Keratinocyte (primary cell): ENCODE measurements around the gene ZNRF4. TPM values are rescaled to one million over a fixed set of nuclear protein-coding genes. Genes with fewer than 3 reads are reported as not detected.
"Not testable (repeated sequence)": the region's sequence is repeated elsewhere in the genome, so short reads cannot be mapped to it uniquely, and the experiment has no call there.

Experiments used
- DNase-seq: peaks from one replicate; pipeline ENCODE4 v3.0.0-alpha.2; 2011; ENCODE audit warnings: low read depth, missing footprints, low spot score
- FAIRE-seq: peaks from 2 replicates; lab custom pipeline; 2011; peaks lifted over from hg19 to GRCh38; lab: Jason Lieb, UNC
- H2AFZ ChIP-seq: 2 replicates; pipeline ENCODE4 v1.6.0; 2012; ENCODE audit warnings: low read length, control low read depth, inconsistent platforms; ENCODE audit not compliant: control insufficient read depth
- H3K27ac ChIP-seq: 2 replicates; pipeline ENCODE4 v1.5.1; 2011; ENCODE audit warnings: low read length; ENCODE audit not compliant: control insufficient read depth, insufficient read depth
- H3K27me3 ChIP-seq: 3 replicates; pipeline ENCODE4 v1.6.0; 2011; ENCODE audit warnings: low read length; ENCODE audit not compliant: control insufficient read depth, insufficient read depth; ENCODE audit errors: extremely low read depth
- H3K36me3 ChIP-seq, 2 experiments: 2 replicates in 1 of 2; 3 replicates in 1 of 2; pipeline ENCODE4 v1.5.1; 2011; ENCODE audit warnings: low read length in 2 of 2, mild to moderate bottlenecking in 1 of 2; ENCODE audit not compliant: control insufficient read depth in 2 of 2, insufficient read depth in 2 of 2; ENCODE audit errors: extremely low read depth in 1 of 2
- H3K4me1 ChIP-seq: 3 replicates; pipeline ENCODE4 v1.5.1; 2011; ENCODE audit warnings: low read length; ENCODE audit not compliant: control insufficient read depth, insufficient read depth; ENCODE audit errors: extremely low read depth
- H3K4me2 ChIP-seq: 3 replicates; pipeline ENCODE4 v1.6.0; 2011; ENCODE audit warnings: low read depth, low read length; ENCODE audit not compliant: control insufficient read depth, insufficient read depth; ENCODE audit errors: extremely low read depth
- H3K4me3 ChIP-seq, 3 experiments: fragments of 200-600 bp in 1 of 3; sonication (generic) in 1 of 3; 2 replicates in 2 of 3; 3 replicates in 1 of 3; pipeline ENCODE4 v1.5.1; 2011 to 2016; ENCODE audit warnings: low read length in 3 of 3, mild to moderate bottlenecking in 3 of 3, control low read depth in 2 of 3, inconsistent platforms in 1 of 3, low read depth in 1 of 3, mixed read lengths in 1 of 3, mixed run types in 1 of 3, moderate library complexity in 1 of 3; ENCODE audit not compliant: control insufficient read depth in 2 of 3, insufficient read depth in 2 of 3; ENCODE audit errors: extremely low read depth in 1 of 3
- H3K79me2 ChIP-seq: 2 replicates; pipeline ENCODE4 v1.6.0; 2012; ENCODE audit warnings: low read length; ENCODE audit not compliant: control insufficient read depth, insufficient read depth
- H3K9ac ChIP-seq: 3 replicates; pipeline ENCODE4 v1.6.0; 2011; ENCODE audit warnings: low read length; ENCODE audit not compliant: control insufficient read depth, insufficient read depth; ENCODE audit errors: extremely low read depth
- H3K9me1 ChIP-seq: 3 replicates; pipeline ENCODE4 v1.6.0; 2011; ENCODE audit warnings: low read length; ENCODE audit not compliant: control insufficient read depth, insufficient read depth; ENCODE audit errors: extremely low read depth
- H3K9me3 ChIP-seq: 2 replicates; pipeline ENCODE4 v1.5.1; 2012; ENCODE audit warnings: low read depth, low read length; ENCODE audit not compliant: control insufficient read depth
- H4K20me1 ChIP-seq: 3 replicates; pipeline ENCODE4 v1.6.0; 2011; ENCODE audit warnings: low read length; ENCODE audit not compliant: control insufficient read depth, insufficient read depth; ENCODE audit errors: extremely low read depth
- CTCF ChIP-seq, 3 experiments: IDR thresholded peaks in 1 of 3; conservative IDR thresholded peaks in 1 of 3; optimal IDR thresholded peaks in 1 of 3; 2 replicates in 2 of 3; 3 replicates in 1 of 3; pipeline versions ENCODE3 to v1.5.1; 2011; ENCODE audit warnings: low read length in 3 of 3, mild to moderate bottlenecking in 3 of 3, moderate library complexity in 2 of 3, control low read depth in 1 of 3, inconsistent platforms in 1 of 3; ENCODE audit not compliant: insufficient read depth in 2 of 3; ENCODE audit errors: extremely low read depth in 1 of 3
- EZH2 ChIP-seq: IDR thresholded peaks from one replicate; pipeline ENCODE4 v1.6.1; 2012; ENCODE audit warnings: inconsistent platforms, mild to moderate bottlenecking, low read length, moderate library complexity
- dilution Hi-C: fragments of 300-500 bp; cut with MboI; formaldehyde crosslinking; loops from one replicate; pipeline ENCODE4 v1.7.0; 2020; ENCODE audit warnings: low sequenced_read_pairs; ENCODE audit not compliant: extremely low pct_ligation_motif_present
- polyA minus RNA-seq, 3 experiments: library from RNA; depleted of rRNA, polyadenylated mRNA; stranded (reverse); fragments of >200 nt; gene quantifications; 1 replicate in 1 of 3; 2 replicates in 1 of 3; 3 replicates in 1 of 3; pipeline ENCODE4 v1.2.3, GENCODE V29; 2011
- polyA plus RNA-seq, 5 experiments: library from polyadenylated mRNA; depleted of rRNA in 3 of 5; stranded (reverse) in 3 of 5; stranded (forward) in 1 of 5; unstranded in 1 of 5; fragments of >200 nt; gene quantifications; 1 replicate in 1 of 5; 2 replicates in 3 of 5; 3 replicates in 1 of 5; pipeline versions ENCODE4 v1.2.1 to v1.2.3, GENCODE V29; 2011 to 2012; ENCODE audit warnings: missing spikeins in 2 of 5, low read depth in 1 of 5, low replicate concordance in 1 of 5

The ZNRF4 gene
- polyA plus RNA-seq = not detected in 3 replicates
- polyA plus RNA-seq (2011; ENCODE audit: low read depth) = not detected
- not detected in 2 replicates for polyA plus RNA-seq (2011; cell fraction: cytosol; rRNA removed)
- not detected in 2 replicates for polyA plus RNA-seq (2011; cell fraction: nucleus; rRNA removed)
- not detected in 2 replicates for polyA plus RNA-seq (2012; ENCODE audit: low replicate concordance)
- polyA minus RNA-seq = not detected in 3 replicates
- polyA minus RNA-seq (2011; cell fraction: cytosol; rRNA and poly(A)+ RNA removed) = not detected
- polyA minus RNA-seq (2011; cell fraction: nucleus; rRNA and poly(A)+ RNA removed) = not detected in 2 replicates

GRCh38 chr19:5455367-5456129 is at the start of gene ZNRF4:
ZNRF4 (plus strand) TSS chr19:5455417; CDS start chr19:5455492, 75 bp downstream.
- FAIRE-seq (no peak), DNase-seq (no peak)
- Histone ChIP-seq H3K9me1 (no peaks in the 10 kb centered on the region), H3K79me2 (no peaks in the 10 kb centered on the region), H3K36me3 (no peaks in the 10 kb centered on the region), H3K27me3 (peaks cover 13% of the 10 kb centered on the region), H3K9ac (no peak within 1 kb of the TSS), H3K4me1 (no peaks in the 10 kb centered on the region), H3K27ac (no peak within 1 kb of the TSS), H3K4me2 (no peak within 1 kb of the TSS), H2AFZ (no peak within 1 kb of the TSS), H4K20me1 (no peaks in the 10 kb centered on the region), H3K9me3 (peaks cover 3% of the 10 kb centered on the region), H3K4me3 (no peak within 1 kb of the TSS)
- TF ChIP-seq CTCF (optimal IDR thresholded peaks at IDR 0.05 in 1 of 3, IDR thresholded peaks at IDR 0.05 in 1 of 3, conservative IDR thresholded peaks at IDR 0.05 in 1 of 3; ENCODE audit: extremely low read depth in 1 of 3, insufficient read depth in 2 of 3, low read length in 3 of 3) (no peak), EZH2 (no peak)
- dilution Hi-C loops = no loop called here

- H3K4me2 ChIP-seq, FAIRE-seq, H3K27me3 ChIP-seq, H3K79me2 ChIP-seq, H3K4me1 ChIP-seq, H3K9me1 ChIP-seq, DNase-seq, H4K20me1 ChIP-seq, H3K36me3 ChIP-seq, H3K9ac ChIP-seq, dilution Hi-C loops, H3K4me3 ChIP-seq, H3K9me3 ChIP-seq, H2AFZ ChIP-seq, H3K27ac ChIP-seq: not testable (repeated sequence)
Observed at GRCh38 chr19:5406198-5406597, 49.0 kb upstream of the ZNRF4 start.
